Measurements from ENCODE around the gene ZP1.

ZP1 gene

GRCh38 chr11:60847896-60848295 is 19.4 kb upstream of the ZP1 start:
- Histone ChIP-seq H3K4me3 (ENCODE audit: low read length) (no peak overlapping the region), H3K4me2 (ENCODE audit: low read length) (no peak overlapping the region), H3K4me1 (ENCODE audit: control insufficient read depth, insufficient read depth, low read length) (peaks cover 24% of the 10 kb centered on the region), H3K27me3 (ENCODE audit: control insufficient read depth, insufficient read depth, low read length) (no peaks in the 10 kb centered on the region), H3K36me3 (ENCODE audit: insufficient read depth, low read length) (peaks cover 43% of the 10 kb centered on the region), H3K9ac (ENCODE audit: low read depth, low read length) (no peak overlapping the region), H3K9me3 (replicated peaks; ENCODE audit: low read length) (no peaks in the 10 kb centered on the region)

- Histone ChIP-seq H3K36me3 (ENCODE audit: insufficient read depth, low read length) (peaks cover 43% of the 10 kb centered on the region), H3K4me3 (ENCODE audit: low read length) (no peak overlapping the region)
These were observed 18.6 kb upstream of the ZP1 start for GRCh38 chr11:60848714-60849151.

GRCh38 chr11:60849641-60850520 is 17.5 kb upstream of the ZP1 start:
- Histone ChIP-seq H3K4me1 (ENCODE audit: control insufficient read depth, insufficient read depth, low read length) (peaks cover 7% of the 10 kb centered on the region), H3K4me3 (ENCODE audit: low read length) (no peak overlapping the region), H3K36me3 (ENCODE audit: insufficient read depth, low read length) (peaks cover 43% of the 10 kb centered on the region), H3K9me3 (replicated peaks; ENCODE audit: low read length) (no peaks in the 10 kb centered on the region), H3K4me2 (ENCODE audit: low read length) (no peak overlapping the region), H3K27me3 (ENCODE audit: control insufficient read depth, insufficient read depth, low read length) (no peaks in the 10 kb centered on the region), H3K9ac (ENCODE audit: low read depth, low read length) (no peak overlapping the region)

More at GRCh38 chr11:60848714-60849151, 18.6 kb upstream of the ZP1 start:
- Histone ChIP-seq H3K9me3 (replicated peaks; ENCODE audit: low read length) (no peaks in the 10 kb centered on the region), H3K4me2 (ENCODE audit: low read length) (no peak overlapping the region), H3K27me3 (ENCODE audit: control insufficient read depth, insufficient read depth, low read length) (no peaks in the 10 kb centered on the region), H3K9ac (ENCODE audit: low read depth, low read length) (no peak overlapping the region), H3K4me1 (ENCODE audit: control insufficient read depth, insufficient read depth, low read length) (peaks cover 18% of the 10 kb centered on the region)

- Histone ChIP-seq H3K4me3 (ENCODE audit: low read length) (no peak overlapping the region), H3K9me3 (replicated peaks; ENCODE audit: low read length) (no peaks in the 10 kb centered on the region), H3K4me2 (ENCODE audit: low read length) (no peak overlapping the region), H3K4me1 (ENCODE audit: control insufficient read depth, insufficient read depth, low read length) (peaks cover 3% of the 10 kb centered on the region), H3K27me3 (ENCODE audit: control insufficient read depth, insufficient read depth, low read length) (no peaks in the 10 kb centered on the region), H3K36me3 (ENCODE audit: insufficient read depth, low read length) (peaks cover 43% of the 10 kb centered on the region), H3K9ac (ENCODE audit: low read depth, low read length) (no peak overlapping the region)
These were observed 15.8 kb upstream of the ZP1 start for GRCh38 chr11:60851327-60852104.

GRCh38 chr11:60852117-60852981 is 15.0 kb upstream of the ZP1 start:
- no peaks in the 10 kb centered on the region for H3K27me3 ChIP-seq (ENCODE audit: control insufficient read depth, insufficient read depth, low read length)
- peaks cover 3% of the 10 kb centered on the region for H3K4me1 ChIP-seq (ENCODE audit: control insufficient read depth, insufficient read depth, low read length)
- no peak overlapping the region for H3K4me3 ChIP-seq (ENCODE audit: low read length)
- no peak overlapping the region for H3K4me2 ChIP-seq (ENCODE audit: low read length)
- no peak overlapping the region for H3K9ac ChIP-seq (ENCODE audit: low read depth, low read length)
- H3K36me3 ChIP-seq (ENCODE audit: insufficient read depth, low read length) = peaks cover 43% of the 10 kb centered on the region
- no peaks in the 10 kb centered on the region for H3K9me3 ChIP-seq (replicated peaks; ENCODE audit: low read length)

GRCh38 chr11:60852982-60853950 is 14.1 kb upstream of the ZP1 start:
- Histone ChIP-seq H3K4me3 (ENCODE audit: low read length) (no peak overlapping the region), H3K4me1 (ENCODE audit: control insufficient read depth, insufficient read depth, low read length) (peaks cover 12% of the 10 kb centered on the region), H3K27me3 (ENCODE audit: control insufficient read depth, insufficient read depth, low read length) (no peaks in the 10 kb centered on the region), H3K9ac (ENCODE audit: low read depth, low read length) (no peak overlapping the region), H3K9me3 (replicated peaks; ENCODE audit: low read length) (no peaks in the 10 kb centered on the region), H3K36me3 (ENCODE audit: insufficient read depth, low read length) (peaks cover 36% of the 10 kb centered on the region), H3K4me2 (ENCODE audit: low read length) (no peak overlapping the region)

GRCh38 chr11:60854140-60854846 is 13.0 kb upstream of the ZP1 start:
- Histone ChIP-seq H3K4me2 (ENCODE audit: low read length) (no peak overlapping the region), H3K36me3 (ENCODE audit: insufficient read depth, low read length) (peaks cover 26% of the 10 kb centered on the region), H3K9ac (ENCODE audit: low read depth, low read length) (no peak overlapping the region), H3K4me3 (ENCODE audit: low read length) (no peak overlapping the region), H3K9me3 (replicated peaks; ENCODE audit: low read length) (no peaks in the 10 kb centered on the region), H3K27me3 (ENCODE audit: control insufficient read depth, insufficient read depth, low read length) (no peaks in the 10 kb centered on the region), H3K4me1 (ENCODE audit: control insufficient read depth, insufficient read depth, low read length) (peaks cover 19% of the 10 kb centered on the region)

GRCh38 chr11:60854847-60855725 is 12.3 kb upstream of the ZP1 start:
- Histone ChIP-seq H3K4me1 (ENCODE audit: control insufficient read depth, insufficient read depth, low read length) (peaks cover 19% of the 10 kb centered on the region), H3K27me3 (ENCODE audit: control insufficient read depth, insufficient read depth, low read length) (no peaks in the 10 kb centered on the region), H3K9me3 (replicated peaks; ENCODE audit: low read length) (no peaks in the 10 kb centered on the region), H3K9ac (ENCODE audit: low read depth, low read length) (no peak overlapping the region), H3K4me3 (ENCODE audit: low read length) (no peak overlapping the region), H3K36me3 (ENCODE audit: insufficient read depth, low read length) (peaks cover 18% of the 10 kb centered on the region), H3K4me2 (ENCODE audit: low read length) (no peak overlapping the region)

- Histone ChIP-seq H3K4me1 (ENCODE audit: control insufficient read depth, insufficient read depth, low read length) (peaks cover 19% of the 10 kb centered on the region), H3K4me3 (ENCODE audit: low read length) (no peak within 1 kb of the TSS), H3K9ac (ENCODE audit: low read depth, low read length) (no peak within 1 kb of the TSS), H3K9me3 (replicated peaks; ENCODE audit: low read length) (no peaks in the 10 kb centered on the region), H3K36me3 (ENCODE audit: insufficient read depth, low read length) (peaks cover 9% of the 10 kb centered on the region), H3K4me2 (ENCODE audit: low read length) (no peak within 1 kb of the TSS), H3K27me3 (ENCODE audit: control insufficient read depth, insufficient read depth, low read length) (no peaks in the 10 kb centered on the region)
These were observed 11.4 kb upstream of the ZP1 start, which contains the start of gene PTGDR2 for GRCh38 chr11:60855726-60856633. Gene PTGDR2 (minus strand): TSS chr11:60855950. CDS start chr11:60853722, 2,228 bp downstream.

All from skeletal muscle satellite cell (primary cell).